Activated CD4-positive, alpha-beta T cell treated with anti-CD3 and anti-CD28 coated beads for 36 hours (primary cell): ENCODE data around the gene TMEM219. TPM values are rescaled to one million over a fixed set of nuclear protein-coding genes. Genes with fewer than 3 reads are reported as not detected.

Experiments
- ATAC-seq: fragments of 200-7000 bp; cut with Tn5 transposase; one replicate; pipeline ENCODE4 v1.10.0; 2021; ENCODE audit warnings: mild to moderate bottlenecking, moderate library complexity
- CTCF ChIA-PET: fragments of 350-600 bp; sonication (Branson Sonifier 250); formaldehyde crosslinking; loops from one replicate; lab custom pipeline; 2021; ENCODE audit warnings: antibody characterized with exemption; lab: Charles Lee
- POLR2A ChIA-PET: fragments of 350-600 bp; sonication (Branson Sonifier 250); formaldehyde crosslinking; loops from one replicate; lab custom pipeline; 2021; ENCODE audit warnings: antibody characterized with exemption, inconsistent platforms; lab: Charles Lee
- DNase-seq: peaks from one replicate; pipeline ENCODE4 v3.0.0-alpha.2; 2020
- H3K27ac Mint-ChIP-seq: one replicate; pipeline ENCODE4 v1.8.0; 2021; ENCODE audit warnings: mixed read lengths
- H3K27me3 Mint-ChIP-seq: one replicate; pipeline ENCODE4 v1.8.0; 2021; ENCODE audit warnings: mixed read lengths
- H3K36me3 Mint-ChIP-seq: one replicate; pipeline ENCODE4 v1.8.0; 2021; ENCODE audit warnings: low read depth, mixed read lengths
- H3K4me1 Mint-ChIP-seq: one replicate; pipeline ENCODE4 v1.8.0; 2021; ENCODE audit warnings: mixed read lengths
- H3K4me3 Mint-ChIP-seq: one replicate; pipeline ENCODE4 v1.8.0; 2021; ENCODE audit warnings: mild to moderate bottlenecking, moderate library complexity, mixed read lengths
- H3K9me3 Mint-ChIP-seq: one replicate; pipeline ENCODE4 v1.8.0; 2021; ENCODE audit warnings: low read depth, mixed read lengths
- intact Hi-C, 2 experiments: fragments of 100-400 bp; cut with DNase I in 1 of 2; cut with micrococcal nuclease in 1 of 2; formaldehyde crosslinking; loops; one replicate each; pipeline versions ENCODE4 v1.14.2 to v1.15.1; 2022 to 2024; cut with DNase I, micrococcal nuclease
- total RNA-seq, 2 experiments: library from RNA; stranded (reverse); gene quantifications; one replicate each; pipeline ENCODE4 v1.2.3, GENCODE V29; 2021

The TMEM219 gene
- total RNA-seq, 2 experiments from 2014 or later = 34.6 to 42.5 TPM

DNA sequence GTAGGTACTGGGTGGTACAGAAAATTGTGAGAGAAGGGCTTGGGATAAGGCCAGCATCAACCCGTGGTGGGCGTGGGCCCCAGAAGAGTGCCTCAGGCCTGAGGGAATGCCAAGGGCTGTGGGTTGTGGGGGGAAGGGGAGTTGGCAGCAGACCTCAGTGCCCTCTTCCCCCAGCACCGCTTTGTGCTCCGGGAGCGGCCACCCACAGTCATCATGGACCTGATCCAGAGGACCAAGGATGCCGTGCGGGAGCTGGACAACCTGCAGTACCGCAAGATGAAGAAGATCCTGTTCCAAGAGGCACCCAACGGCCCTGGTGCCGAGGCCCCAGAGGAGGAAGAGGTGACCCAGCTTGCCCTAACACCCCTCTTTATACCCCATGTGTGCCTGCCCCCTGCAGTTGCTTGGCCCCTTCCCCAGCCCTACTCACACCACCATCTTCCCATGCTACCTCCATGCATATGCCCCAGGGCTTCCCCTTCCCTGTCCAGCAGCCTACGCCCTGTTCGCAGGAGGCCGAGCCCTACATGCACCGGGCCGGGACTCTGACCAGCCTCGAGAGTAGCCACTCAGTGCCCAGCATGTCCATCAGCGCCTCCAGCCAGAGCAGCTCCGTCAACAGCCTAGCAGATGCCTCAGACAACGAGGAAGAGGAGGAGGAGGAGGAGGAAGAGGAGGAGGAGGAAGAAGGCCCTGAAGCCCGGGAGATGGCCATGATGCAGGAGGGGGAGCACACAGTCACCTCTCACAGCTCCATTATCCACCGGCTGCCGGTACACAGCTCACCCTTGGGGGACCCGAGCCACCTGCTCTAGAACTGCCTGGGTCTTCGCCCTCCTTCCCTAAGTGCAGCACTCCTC is 20.9 kb downstream of the TMEM219 start:
- DNase-seq (no peak), ATAC-seq (no peak)
- H3K4me3 Mint-ChIP-seq = no peak overlapping the region
- no peak overlapping the region for H3K27ac Mint-ChIP-seq
- no peaks in the 10 kb centered on the region for H3K9me3 Mint-ChIP-seq
- intact Hi-C loops = no loop called here
- ChIA-PET POLR2A (no interaction called here), CTCF (interaction anchor here (1.1 kb wide), 1 partner anchor 291 kb away, joined by 4 read pairs; no protein-coding TSS in a partner anchor)
- H3K27me3 Mint-ChIP-seq = no peaks in the 10 kb centered on the region
- no peaks in the 10 kb centered on the region for H3K4me1 Mint-ChIP-seq
- H3K36me3 Mint-ChIP-seq = peaks cover 39% of the 10 kb centered on the region

DNA sequence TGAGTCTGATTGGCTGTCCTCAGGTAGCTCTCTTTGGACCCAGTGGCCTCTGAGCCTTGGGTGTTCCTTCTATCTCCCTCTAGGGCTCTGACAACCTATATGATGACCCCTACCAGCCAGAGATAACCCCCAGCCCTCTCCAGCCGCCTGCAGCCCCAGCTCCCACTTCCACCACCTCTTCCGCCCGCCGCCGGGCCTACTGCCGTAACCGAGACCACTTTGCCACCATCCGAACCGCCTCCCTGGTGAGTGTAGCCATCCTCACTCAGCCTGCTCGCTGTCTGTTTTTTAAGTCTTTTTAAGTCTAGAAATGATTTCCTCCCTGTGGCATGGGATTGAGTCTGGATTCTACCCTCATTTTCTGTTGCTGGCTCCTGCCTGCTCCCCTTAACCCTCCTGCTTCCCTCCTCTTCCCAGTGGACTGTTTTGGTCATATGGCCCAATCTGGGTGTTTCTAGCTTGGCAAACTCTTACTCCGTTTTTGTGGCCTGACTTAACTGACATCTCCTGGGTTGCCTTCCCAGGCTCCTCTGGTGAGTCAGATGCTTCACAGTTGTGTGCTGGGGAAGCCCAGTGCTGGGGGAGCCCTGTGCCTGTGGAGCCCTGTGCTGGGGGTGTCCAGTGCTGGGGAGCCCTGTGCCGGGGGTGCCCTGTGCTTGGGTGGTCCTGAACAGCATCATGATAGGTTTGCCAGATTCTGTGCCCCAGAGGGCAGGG is 21.7 kb downstream of the TMEM219 start:
- H3K9me3 Mint-ChIP-seq = no peaks in the 10 kb centered on the region
- no peak overlapping the region for H3K4me3 Mint-ChIP-seq
- H3K27me3 Mint-ChIP-seq = no peaks in the 10 kb centered on the region
- ChIA-PET POLR2A (no interaction called here), CTCF (interaction anchor here (1.1 kb wide), 1 partner anchor 292 kb away, joined by 4 read pairs; no protein-coding TSS in a partner anchor)
- no peaks in the 10 kb centered on the region for H3K4me1 Mint-ChIP-seq
- intact Hi-C loops = no loop called here
- no peak overlapping the region for H3K27ac Mint-ChIP-seq
- DNase-seq = no peak
- ATAC-seq = no peak
- peaks cover 35% of the 10 kb centered on the region for H3K36me3 Mint-ChIP-seq

DNA sequence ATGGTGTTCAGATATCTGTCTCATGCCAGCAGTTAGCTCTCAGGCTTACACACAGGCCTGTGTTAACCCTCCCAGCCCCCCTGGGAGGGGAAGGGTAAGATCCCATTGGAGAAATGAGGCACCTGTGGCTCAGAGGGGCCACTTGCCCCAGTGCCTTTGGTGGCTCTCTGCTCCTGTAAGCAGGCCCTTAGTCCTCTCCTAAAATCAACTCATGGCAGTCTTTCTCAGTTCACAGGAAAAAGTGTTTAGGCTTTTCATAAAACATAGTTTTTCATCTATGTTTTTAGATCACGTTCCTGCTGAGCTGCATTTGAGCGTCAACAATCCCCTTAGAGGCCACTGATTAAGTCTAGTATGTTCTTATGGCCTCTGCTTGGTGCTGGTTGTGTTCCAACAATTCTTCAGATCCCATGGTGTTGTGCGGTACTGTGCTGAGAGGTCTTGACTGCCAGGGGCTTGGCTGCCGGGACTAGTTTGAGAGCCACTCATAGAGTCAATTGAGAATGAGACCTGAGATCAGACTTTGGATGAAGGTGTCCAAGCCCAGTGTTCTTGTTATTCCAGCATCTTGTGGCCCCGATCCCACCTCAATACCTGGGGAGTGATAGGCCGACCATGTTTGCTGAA is 22.4 kb downstream of the TMEM219 start:
- intact Hi-C loops = no loop called here

DNA sequence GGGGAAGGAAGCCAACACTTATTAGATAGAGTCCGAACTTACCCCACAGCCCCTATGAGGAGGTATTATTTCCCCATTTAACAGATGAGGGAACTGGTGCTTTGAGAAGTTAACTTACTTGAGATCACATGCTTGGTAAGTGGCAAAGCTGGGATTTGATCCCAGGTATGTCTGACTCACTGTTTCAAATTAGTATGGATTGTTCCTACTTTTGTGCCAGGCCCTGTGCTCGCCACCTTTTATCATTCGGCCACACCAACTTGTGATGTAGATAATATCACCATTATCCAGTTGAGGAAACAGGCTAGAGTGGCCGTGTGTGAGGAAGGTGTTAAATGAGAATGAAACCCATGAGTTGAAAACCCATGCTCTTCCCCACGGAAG is 22.9 kb downstream of the TMEM219 start:
- H3K4me1 Mint-ChIP-seq = no peaks in the 10 kb centered on the region
- H3K4me3 Mint-ChIP-seq = no peak overlapping the region

More for the DNA sequence above, 22.4 kb downstream of the TMEM219 start:
- Mint-ChIP-seq H3K27me3 (no peaks in the 10 kb centered on the region), H3K27ac (no peak overlapping the region), H3K4me1 (no peaks in the 10 kb centered on the region), H3K36me3 (peaks cover 32% of the 10 kb centered on the region), H3K9me3 (no peaks in the 10 kb centered on the region), H3K4me3 (no peak overlapping the region)
- CTCF ChIA-PET = no interaction called here
- no peak for ATAC-seq
- DNase-seq = no peak
- POLR2A ChIA-PET = interaction anchor here (1.5 kb wide), 1 partner anchor 8 kb away, joined by 4 read pairs; no protein-coding TSS in a partner anchor

DNA sequence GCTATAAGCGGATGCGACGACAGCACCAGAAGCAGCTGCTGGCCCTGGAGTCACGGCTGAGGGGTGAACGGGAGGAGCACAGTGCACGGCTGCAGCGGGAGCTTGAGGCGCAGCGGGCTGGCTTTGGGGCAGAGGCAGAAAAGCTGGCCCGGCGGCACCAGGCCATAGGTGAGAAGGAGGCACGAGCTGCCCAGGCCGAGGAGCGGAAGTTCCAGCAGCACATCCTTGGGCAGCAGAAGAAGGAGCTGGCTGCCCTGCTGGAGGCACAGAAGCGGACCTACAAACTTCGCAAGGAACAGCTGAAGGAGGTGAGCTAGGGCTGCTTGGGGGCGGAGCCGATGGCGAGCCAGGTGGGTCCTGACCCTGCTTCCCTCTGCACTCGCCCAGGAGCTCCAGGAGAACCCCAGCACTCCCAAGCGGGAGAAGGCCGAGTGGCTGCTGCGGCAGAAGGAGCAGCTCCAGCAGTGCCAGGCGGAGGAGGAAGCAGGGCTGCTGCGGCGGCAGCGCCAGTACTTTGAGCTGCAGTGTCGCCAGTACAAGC is 23.5 kb downstream of the TMEM219 start:
- no peak for ATAC-seq
- no peak for DNase-seq
- H3K4me1 Mint-ChIP-seq = no peaks in the 10 kb centered on the region
- no peaks in the 10 kb centered on the region for H3K9me3 Mint-ChIP-seq
- ChIA-PET CTCF (no interaction called here), POLR2A (interaction anchor here (1.4 to 1.5 kb wide), 2 partner anchors 10 kb away, joined by 3 to 4 read pairs; partner anchors contain the start of gene HIRIP3)
- intact Hi-C loops = no loop called here
- no peak overlapping the region for H3K27ac Mint-ChIP-seq
- no peaks in the 10 kb centered on the region for H3K27me3 Mint-ChIP-seq
- H3K36me3 Mint-ChIP-seq = peaks cover 29% of the 10 kb centered on the region
- no peak overlapping the region for H3K4me3 Mint-ChIP-seq

More for the DNA sequence above, 22.9 kb downstream of the TMEM219 start:
- intact Hi-C loops = no loop called here
- no peak overlapping the region for H3K27ac Mint-ChIP-seq
- ATAC-seq (no peak), DNase-seq (no peak)
- no peaks in the 10 kb centered on the region for H3K9me3 Mint-ChIP-seq
- H3K36me3 Mint-ChIP-seq = peaks cover 27% of the 10 kb centered on the region
- ChIA-PET CTCF (no interaction called here), POLR2A (interaction anchor here (1.5 kb wide), 1 partner anchor 9 kb away, joined by 4 read pairs; no protein-coding TSS in a partner anchor)
- no peaks in the 10 kb centered on the region for H3K27me3 Mint-ChIP-seq

DNA sequence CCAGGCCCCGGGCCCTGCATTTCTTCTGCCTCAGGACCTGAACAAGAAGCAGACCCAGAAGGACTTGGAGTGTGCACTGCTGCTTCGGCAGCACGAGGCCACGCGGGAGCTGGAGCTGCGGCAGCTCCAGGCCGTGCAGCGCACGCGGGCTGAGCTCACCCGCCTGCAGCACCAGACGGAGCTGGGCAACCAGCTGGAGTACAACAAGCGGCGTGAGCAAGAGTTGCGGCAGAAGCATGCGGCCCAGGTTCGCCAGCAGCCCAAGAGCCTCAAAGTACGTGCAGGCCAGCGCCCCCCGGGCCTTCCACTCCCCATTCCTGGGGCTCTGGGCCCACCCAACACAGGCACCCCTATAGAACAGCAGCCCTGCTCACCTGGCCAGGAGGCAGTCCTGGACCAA is 24.4 kb downstream of the TMEM219 start:
- CTCF ChIA-PET = interaction anchor here (0.6 kb wide), 1 partner anchor 86 kb away, joined by 3 read pairs; the partner anchor contains the start of gene ASPHD1
- peaks cover 29% of the 10 kb centered on the region for H3K36me3 Mint-ChIP-seq
- DNase-seq = no peak
- ATAC-seq = no peak
- H3K27ac Mint-ChIP-seq = no peak overlapping the region
- POLR2A ChIA-PET = interaction anchor here (1.4 kb wide), 1 partner anchor 9 kb away, joined by 3 read pairs; the partner anchor contains the start of gene HIRIP3
- H3K4me1 Mint-ChIP-seq = no peaks in the 10 kb centered on the region
- intact Hi-C loops = no loop called here
- no peaks in the 10 kb centered on the region for H3K9me3 Mint-ChIP-seq
- no peaks in the 10 kb centered on the region for H3K27me3 Mint-ChIP-seq
- H3K4me3 Mint-ChIP-seq = no peak overlapping the region

DNA sequence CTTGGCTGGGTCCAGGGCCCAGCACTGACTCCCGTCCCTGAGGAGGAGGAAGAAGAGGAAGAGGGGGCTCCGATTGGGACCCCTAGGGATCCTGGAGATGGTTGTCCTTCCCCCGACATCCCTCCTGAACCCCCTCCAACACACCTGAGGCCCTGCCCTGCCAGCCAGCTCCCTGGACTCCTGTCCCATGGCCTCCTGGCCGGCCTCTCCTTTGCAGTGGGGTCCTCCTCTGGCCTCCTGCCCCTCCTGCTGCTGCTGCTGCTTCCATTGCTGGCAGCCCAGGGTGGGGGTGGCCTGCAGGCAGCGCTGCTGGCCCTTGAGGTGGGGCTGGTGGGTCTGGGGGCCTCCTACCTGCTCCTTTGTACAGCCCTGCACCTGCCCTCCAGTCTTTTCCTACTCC is 25.1 kb downstream of the TMEM219 start:
- intact Hi-C loops = no loop called here
- no peaks in the 10 kb centered on the region for H3K9me3 Mint-ChIP-seq
- CTCF ChIA-PET = no interaction called here
- ATAC-seq (no peak), DNase-seq (no peak)
- H3K27ac Mint-ChIP-seq = no peak overlapping the region
- POLR2A ChIA-PET = no interaction called here
- no peaks in the 10 kb centered on the region for H3K27me3 Mint-ChIP-seq
- H3K36me3 Mint-ChIP-seq = peaks cover 28% of the 10 kb centered on the region
- H3K4me1 Mint-ChIP-seq = no peaks in the 10 kb centered on the region
- H3K4me3 Mint-ChIP-seq = no peak overlapping the region

DNA sequence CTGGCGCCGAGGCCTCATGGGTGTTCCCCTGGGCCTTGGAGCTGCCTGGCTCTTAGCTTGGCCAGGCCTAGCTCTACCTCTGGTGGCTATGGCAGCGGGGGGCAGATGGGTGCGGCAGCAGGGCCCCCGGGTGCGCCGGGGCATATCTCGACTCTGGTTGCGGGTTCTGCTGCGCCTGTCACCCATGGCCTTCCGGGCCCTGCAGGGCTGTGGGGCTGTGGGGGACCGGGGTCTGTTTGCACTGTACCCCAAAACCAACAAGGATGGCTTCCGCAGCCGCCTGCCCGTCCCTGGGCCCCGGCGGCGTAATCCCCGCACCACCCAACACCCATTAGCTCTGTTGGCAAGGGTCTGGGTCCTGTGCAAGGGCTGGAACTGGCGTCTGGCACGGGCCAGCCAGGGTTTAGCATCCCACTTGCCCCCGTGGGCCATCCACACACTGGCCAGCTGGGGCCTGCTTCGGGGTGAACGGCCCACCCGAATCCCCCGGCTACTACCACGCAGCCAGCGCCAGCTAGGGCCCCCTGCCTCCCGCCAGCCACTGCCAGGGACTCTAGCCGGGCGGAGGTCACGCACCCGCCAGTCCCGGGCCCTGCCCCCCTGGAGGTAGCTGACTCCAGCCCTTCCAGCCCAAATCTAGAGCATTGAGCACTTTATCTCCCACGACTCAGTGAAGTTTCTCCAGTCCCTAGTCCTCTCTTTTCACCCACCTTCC is 25.6 kb downstream of the TMEM219 start:
- CTCF ChIA-PET = no interaction called here
- ATAC-seq (no peak), DNase-seq (no peak)
- H3K4me1 Mint-ChIP-seq = no peaks in the 10 kb centered on the region
- no peak overlapping the region for H3K27ac Mint-ChIP-seq
- H3K27me3 Mint-ChIP-seq = no peaks in the 10 kb centered on the region
- no peak overlapping the region for H3K4me3 Mint-ChIP-seq
- H3K9me3 Mint-ChIP-seq = no peaks in the 10 kb centered on the region
- intact Hi-C loops = no loop called here
- POLR2A ChIA-PET = no interaction called here
- H3K36me3 Mint-ChIP-seq = peaks cover 30% of the 10 kb centered on the region

DNA sequence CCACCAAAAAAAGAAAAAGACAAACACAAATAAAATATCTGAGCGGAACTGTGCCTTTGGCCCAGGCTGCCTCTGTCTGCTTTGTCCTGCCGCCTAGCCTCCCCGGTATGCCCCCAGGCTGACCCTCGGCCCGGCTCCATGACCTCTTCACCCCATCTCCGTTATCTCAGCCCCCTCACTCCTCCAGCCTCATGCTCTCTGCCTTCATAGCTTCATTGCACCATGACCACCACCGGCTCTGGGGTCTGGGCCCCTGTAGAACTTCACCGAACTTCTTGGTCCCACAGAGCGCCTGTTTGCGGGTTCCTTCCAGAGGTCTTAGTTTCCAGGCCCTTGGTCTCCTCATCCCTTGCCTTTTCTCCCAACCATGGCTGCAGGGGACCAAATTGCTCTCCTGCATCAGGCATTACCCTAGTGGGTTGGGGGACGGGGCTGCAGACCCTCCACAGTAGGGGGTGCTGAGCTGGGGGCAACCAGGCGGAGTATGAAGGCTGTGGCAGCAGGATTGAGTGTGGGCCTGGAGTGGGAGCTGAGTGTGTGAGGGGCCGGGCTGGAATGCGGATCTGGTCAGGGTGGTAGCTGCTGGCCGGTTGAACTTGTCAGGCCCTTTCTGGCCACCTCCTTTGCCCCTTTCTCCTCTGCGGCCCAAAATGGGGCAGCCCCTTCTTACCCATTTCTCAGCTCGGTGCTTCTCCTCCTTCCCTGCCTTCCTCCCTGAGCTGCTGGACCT is 26.6 kb downstream of the TMEM219 start:
- Mint-ChIP-seq H3K4me1 (no peaks in the 10 kb centered on the region), H3K36me3 (peaks cover 27% of the 10 kb centered on the region), H3K27me3 (no peaks in the 10 kb centered on the region), H3K4me3 (no peak overlapping the region), H3K9me3 (no peaks in the 10 kb centered on the region), H3K27ac (no peak overlapping the region)
- POLR2A ChIA-PET = no interaction called here
- ATAC-seq (no peak), DNase-seq (no peak)
- CTCF ChIA-PET = interaction anchor here (0.6 to 0.8 kb wide), 2 partner anchors 52 to 193 kb away, joined by 3 read pairs; no protein-coding TSS in a partner anchor
- intact Hi-C loops = no loop called here

DNA sequence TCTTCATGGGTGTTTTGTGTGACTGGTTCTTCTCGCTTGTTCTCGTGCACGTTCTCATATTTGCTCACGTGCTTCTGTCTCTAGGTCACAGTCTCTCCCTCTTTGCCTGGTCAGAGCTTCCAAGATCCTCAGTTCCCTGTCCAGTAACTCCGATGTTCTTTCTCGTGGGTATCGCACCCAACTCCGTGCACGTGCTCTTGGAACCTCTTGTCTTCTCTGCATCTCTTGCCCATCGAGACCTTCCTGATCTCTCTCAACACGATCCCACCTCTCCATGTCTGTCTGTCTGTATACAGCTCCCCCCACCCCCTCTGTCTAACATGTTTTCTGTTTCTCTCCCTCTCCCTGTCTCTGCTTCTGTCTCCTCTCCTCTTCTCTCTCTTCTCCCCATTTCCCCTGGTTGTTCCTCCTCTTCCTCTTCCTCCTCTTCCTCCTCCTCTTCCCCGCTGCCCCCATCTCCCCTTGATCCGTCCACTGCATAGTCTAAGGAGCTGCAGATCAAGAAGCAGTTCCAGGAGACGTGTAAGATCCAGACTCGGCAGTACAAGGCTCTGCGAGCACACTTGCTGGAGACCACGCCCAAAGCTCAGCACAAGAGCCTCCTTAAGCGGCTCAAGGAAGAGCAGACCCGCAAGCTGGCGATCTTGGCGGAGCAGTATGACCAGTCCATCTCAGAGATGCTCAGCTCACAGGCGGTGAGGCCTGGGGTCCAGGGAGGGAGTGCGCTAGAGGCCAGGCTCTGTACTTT is 27.4 kb downstream of the TMEM219 start:
- intact Hi-C loops = no loop called here
- no peaks in the 10 kb centered on the region for H3K27me3 Mint-ChIP-seq
- no peak for DNase-seq
- no peak for ATAC-seq
- ChIA-PET CTCF (interaction anchor here (0.6 to 0.8 kb wide), 2 partner anchors 52 to 194 kb away, joined by 3 read pairs; no protein-coding TSS in a partner anchor), POLR2A (no interaction called here)
- H3K4me1 Mint-ChIP-seq = peaks cover 5% of the 10 kb centered on the region
- H3K36me3 Mint-ChIP-seq = peaks cover 29% of the 10 kb centered on the region
- no peaks in the 10 kb centered on the region for H3K9me3 Mint-ChIP-seq
- no peak overlapping the region for H3K4me3 Mint-ChIP-seq
- no peak overlapping the region for H3K27ac Mint-ChIP-seq
